GM19035 (cell line): ENCODE results near the gene SNX19.
A peak's percentile ranks its signal among the peaks of the same experiment; 100 is the strongest.

ENCODE experiments used
- ATAC-seq: cut with Tn5 transposase; IDR thresholded peaks from one replicate; pipeline ENCODE4 v1.9.1; 2021; ENCODE audit not compliant: unreplicated experiment

SNX19 gene

GRCh38 chr11:130906616-130907015 is 9.7 kb downstream of the SNX19 start:
- no peak for ATAC-seq

GRCh38 chr11:130905512-130905911 is 10.8 kb downstream of the SNX19 start:
- ATAC-seq: no peak

- ATAC-seq: no peak
Observed at GRCh38 chr11:130904380-130904779, 11.9 kb downstream of the SNX19 start.

DNA sequence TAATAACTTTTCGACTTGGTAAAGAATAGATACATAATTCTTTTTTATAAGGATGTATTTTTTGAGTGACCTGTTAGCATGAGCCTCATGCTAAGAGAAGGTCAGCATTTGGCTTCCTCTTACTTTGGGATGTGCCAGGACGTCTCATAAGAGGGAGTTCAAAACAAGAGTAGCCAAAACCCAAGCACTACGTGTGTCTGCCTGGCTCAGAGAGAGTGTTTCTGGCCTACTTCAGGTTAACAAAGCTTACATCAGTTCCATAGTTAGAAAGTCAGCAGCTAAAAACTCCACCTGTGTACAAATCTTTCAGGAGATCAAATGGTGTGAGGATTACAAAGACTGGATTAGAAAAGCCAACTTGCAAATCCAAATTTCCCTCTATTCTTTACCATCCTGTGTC is 13.9 kb downstream of the SNX19 start:
- no peak for ATAC-seq

DNA sequence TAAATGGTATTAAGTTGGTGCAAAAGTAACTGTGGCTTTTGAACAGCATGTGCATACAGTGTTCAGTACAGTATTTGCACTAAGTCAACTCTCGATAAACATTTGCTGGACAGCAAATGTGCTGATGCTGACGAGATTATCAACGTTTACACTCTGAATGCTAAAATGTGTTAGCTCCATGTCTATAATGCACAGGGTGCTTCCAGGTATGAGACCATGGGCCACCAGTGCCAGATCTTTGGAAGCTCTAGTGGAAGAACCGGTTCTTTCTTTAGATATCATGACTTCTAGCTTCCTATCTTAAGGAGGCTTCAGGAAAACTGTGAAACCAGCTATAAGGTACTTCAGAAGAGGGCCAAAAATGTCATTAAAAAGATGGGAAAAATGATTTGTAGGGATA is 17.2 kb downstream of the SNX19 start:
- no peak for ATAC-seq

GRCh38 chr11:130897262-130898182 is 18.8 kb downstream of the SNX19 start:
- no peak for ATAC-seq

GRCh38 chr11:130894322-130895025 is 21.8 kb downstream of the SNX19 start:
- ATAC-seq: peak; percentile 95

DNA sequence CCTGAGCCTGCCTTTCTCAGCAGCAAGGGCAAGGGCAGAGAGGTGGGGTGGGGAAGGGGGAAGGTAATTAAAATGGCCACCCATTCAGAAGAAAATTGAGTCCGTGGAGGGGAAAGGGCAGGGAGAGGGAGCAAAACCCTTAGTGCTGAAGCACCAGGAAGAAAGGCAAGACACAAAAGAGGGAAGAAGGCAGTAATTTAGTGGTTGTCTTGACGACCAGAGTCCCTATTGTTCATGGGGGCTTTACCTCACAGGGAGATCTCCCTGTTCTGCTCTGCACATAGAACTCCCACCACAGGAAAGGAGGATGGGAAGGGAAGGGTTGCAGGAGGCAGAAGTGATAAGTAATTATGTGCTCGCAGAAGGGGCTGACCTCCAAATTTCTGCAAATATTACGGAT is 23.4 kb downstream of the SNX19 start:
- ATAC-seq: no peak

- no peak for ATAC-seq
Observed at GRCh38 chr11:130891326-130891725, 25.0 kb downstream of the SNX19 start.

DNA sequence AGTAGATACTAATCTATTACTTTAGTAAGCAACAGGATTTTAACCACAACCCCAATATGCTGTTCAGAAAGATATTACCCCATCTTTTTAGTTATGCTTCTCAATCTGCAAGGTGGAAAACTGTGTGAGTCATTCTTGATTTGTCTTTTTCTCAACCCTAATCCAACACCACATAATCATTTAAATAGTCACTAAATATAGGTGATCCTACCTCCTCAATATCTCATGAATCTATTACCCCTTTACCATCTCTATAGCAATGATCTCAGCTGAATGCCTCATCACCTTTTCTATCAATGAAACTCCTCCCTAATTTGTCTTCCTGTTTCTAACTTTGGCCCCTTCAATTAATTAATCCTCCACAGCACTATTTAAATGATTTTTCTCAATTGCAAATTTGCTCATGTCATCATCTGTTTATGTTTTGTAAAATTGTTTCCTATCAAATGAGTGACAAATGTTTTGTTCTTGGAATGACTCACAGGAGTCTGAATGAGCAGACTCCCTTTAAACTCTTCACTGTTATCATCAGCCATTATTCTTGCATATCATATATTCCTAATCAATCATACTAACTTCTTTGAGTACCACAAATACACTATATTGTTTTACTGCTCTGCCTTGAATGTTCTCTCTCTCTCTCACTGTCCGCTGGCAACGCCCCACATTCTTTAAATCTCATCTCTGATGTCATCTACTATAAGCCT is 26.1 kb downstream of the SNX19 start:
- ATAC-seq: no peak

- no peak for ATAC-seq
Observed at GRCh38 chr11:130888790-130889189, 27.5 kb downstream of the SNX19 start.

- ATAC-seq: no peak
Observed at GRCh38 chr11:130886704-130887103, 29.6 kb downstream of the SNX19 start.

DNA sequence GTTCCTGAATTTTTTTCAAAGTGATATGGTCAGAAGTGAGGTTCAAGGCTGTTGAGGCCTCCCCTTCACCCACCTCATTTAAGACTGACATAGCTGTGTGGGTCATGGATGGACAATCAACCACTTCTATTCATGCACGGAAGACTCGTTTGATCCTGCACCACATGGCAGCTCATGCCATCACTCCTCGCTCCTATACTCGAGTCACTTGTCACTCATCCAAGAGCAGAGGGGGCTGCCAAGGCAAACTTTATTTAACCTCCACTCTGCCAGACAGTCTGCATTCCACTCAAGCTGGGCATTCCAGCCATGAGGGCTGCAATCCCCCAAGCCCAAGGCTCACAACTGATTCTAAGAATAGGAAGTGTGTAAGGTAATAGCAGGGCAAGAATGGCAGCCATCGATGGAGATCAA is 34.1 kb downstream of the SNX19 start:
- ATAC-seq: no peak

DNA sequence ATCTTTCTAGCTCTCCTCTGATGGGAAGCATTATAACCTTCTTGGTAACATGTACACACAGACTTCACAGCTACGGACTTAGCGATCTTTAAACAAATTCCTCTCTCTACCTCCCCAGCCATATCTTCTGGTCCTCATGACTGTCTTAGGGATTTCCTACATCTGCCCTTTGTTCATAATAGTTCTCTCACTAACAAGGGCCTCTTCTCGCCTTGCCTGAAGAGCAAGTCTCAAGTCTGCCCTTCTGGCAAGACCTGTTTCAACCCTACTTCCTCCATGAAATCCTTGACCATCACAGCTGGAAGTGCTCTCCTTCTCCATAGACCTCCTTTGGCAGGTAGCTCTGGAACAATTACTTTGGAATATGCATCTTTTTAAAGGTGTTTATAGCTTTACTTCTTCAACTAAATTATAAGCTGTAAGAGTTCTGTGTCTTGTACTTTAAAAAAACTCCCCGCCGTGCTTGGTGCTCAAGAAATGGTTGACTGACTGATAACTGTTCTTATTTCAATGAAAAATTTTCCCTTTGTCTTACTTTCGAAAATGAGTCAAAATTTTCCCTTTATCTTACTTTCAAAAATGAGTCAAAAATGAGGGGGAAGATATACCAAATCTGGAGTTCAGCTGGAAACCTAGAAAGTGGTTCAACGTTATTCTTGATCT is 34.7 kb downstream of the SNX19 start:
- no peak for ATAC-seq

DNA sequence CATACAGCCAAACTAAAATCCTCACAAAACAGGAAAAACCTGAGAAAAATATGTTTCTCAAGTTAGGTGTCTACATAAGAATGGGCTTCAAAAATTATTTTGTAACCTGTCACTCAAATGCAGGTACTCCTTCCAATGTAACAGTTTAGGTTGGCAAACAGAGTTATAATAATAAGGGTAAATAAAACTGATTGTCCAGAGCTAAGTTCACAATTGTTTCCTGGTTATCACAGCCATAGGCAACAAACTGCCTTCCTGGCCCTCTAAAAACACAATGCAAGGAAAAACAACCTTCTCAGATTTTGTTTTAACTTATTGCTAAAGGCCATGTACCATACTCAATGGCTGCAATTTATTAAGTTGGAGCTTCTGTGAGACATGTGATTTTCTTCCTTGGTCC is 36.4 kb downstream of the SNX19 start:
- ATAC-seq: no peak

DNA sequence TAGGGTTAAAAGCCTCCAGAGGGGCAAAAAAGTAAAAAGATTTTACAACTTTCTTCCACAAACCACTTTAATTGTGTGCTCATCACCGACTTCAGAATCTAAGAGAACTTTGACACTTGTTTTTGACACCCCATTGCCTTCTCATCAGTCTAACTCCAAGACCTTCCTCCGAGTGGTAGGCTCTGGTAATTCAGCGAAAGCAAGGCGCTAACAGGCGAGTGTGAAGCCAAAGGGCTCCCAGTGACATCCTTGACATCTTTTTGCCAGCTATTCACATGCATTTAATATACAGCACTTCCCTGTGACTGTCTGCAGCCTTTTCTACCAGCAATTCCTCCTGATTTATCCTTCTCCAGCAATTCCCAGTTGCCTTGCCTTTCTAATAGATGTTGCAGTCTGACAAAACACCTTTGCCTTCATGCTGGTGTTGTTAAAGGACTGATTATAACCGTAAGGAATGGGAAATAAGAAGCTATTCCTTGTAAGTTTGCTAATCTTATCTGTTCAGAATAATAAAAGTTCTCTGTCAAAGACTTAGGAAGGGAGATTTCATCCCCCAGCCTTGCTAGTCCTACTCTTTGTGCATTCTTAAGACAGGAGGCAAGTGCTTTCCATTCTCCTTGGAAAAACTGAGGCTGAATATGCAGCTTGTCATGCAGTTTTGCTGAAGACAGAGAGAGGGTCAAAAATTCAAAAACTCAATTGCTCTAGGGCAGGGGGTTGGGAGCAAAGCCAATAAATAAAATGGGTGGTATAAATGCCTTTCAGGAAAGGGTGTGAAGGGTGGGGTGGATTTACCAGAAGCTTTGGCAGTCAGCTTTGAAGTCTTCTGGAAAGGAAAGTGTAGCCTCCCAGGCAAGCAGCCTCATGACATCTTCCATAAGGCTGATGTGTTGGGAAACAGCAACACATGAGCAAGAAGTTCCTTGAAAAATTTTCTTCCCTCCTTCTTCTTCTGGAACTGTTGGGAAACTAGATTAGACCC is 39.1 kb downstream of the SNX19 start:
- no peak for ATAC-seq

GRCh38 chr11:130876100-130876499 is 40.2 kb downstream of the SNX19 start:
- no peak for ATAC-seq

DNA sequence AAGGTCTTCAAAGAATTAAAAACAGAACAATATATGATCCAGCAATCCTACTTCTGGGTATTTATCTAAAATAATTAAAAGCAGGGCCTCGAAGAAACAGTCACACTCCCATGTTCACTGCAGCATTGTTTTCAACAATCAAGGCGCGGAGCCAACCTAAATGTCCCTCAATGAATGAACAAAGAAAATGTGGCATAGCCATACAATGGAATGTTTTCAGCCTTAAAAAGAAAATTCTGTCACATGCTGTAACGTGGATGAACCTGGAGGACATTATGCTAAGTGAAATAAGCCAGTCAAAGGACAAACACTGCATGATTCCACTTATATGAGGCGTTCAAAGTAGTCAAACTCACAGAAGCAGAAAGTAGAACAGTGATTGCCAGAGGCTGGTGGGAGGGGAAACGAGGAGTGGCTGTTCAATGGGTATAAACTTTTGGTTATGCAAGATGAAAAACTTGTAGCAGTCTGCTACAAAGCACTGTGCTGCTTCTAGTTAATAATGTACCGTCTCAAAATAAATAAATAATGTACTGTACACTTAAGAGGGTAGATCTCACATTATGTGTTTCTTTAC is 41.2 kb downstream of the SNX19 start:
- no peak for ATAC-seq

DNA sequence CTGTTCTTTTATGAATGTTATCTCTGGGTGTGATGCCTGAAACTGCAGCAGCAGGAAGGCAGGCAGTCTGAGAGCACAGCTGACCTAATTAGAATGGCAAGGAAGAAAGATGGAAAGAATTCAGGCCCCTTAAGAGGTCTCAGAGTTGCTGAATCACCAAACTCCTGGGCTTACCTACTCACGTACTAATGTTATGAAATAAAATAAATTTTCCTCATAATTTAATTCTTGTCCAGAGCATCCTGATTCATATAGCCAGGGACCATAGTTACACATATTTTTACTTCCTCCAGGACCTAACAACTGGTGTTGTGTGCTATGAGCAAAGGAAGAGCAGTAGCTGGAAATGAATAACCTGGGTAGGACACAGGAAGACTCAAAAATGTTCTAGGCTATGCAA is 41.9 kb downstream of the SNX19 start:
- no peak for ATAC-seq

GRCh38 chr11:130873761-130874160 is 42.5 kb downstream of the SNX19 start:
- ATAC-seq: no peak
